K562 (cell line): ENCODE results near the gene IL4I1. TPM values are rescaled to one million over a fixed set of nuclear protein-coding genes. Genes with fewer than 3 reads are reported as not detected.

Experiments used
- ATAC-seq: fragments of 200-7000 bp; cut with Tn5 transposase; 3 replicates; pipeline ENCODE4 v1.9.1; 2020; ENCODE audit warnings: moderate library complexity
- BruUV-seq: library from RNA; stranded (reverse); fragments of 400-500 nt; replicated peaks from 2 replicates; lab custom pipeline; 2021; lab: Mats Ljungman, UMichigan
- CTCF ChIA-PET: fragments of 300-600 bp; formaldehyde crosslinking; extraction: SDS; loops from one replicate; lab custom pipeline; 2021; ENCODE audit warnings: low intra/inter-chr PET ratio; lab: Yijun Ruan, JAX
- POLR2A ChIA-PET: fragments of 300-600, 350-650 bp; sonication (Branson Sonifier 250); formaldehyde crosslinking; extraction: SDS; loops from one replicate; lab custom pipeline; 2021; ENCODE audit warnings: antibody characterized with exemption, inconsistent platforms; lab: Yijun Ruan, JAX
- DNase-seq, 4 experiments: peaks; one replicate each; pipeline versions ENCODE4 v3.0.0 to v3.0.0-alpha.2; 2011 to 2018; ENCODE audit warnings: low spot score in 3 of 4, mixed read lengths in 3 of 4; ENCODE audit errors: extremely low read depth in 1 of 4
- FAIRE-seq: peaks from 2 replicates; lab custom pipeline; 2011; peaks lifted over from hg19 to GRCh38; lab: Jason Lieb, UNC
- H2AFZ ChIP-seq: 2 replicates; pipeline ENCODE4 v1.6.0; 2011; ENCODE audit warnings: low read depth, low read length, control low read depth, inconsistent platforms
- H3K27ac ChIP-seq: fragments of 200-600 bp; 3 replicates; pipeline ENCODE4 v1.8.0; 2011; ENCODE audit warnings: low read depth, mild to moderate bottlenecking, control low read depth, inconsistent platforms, low read length, moderate library complexity, mixed read lengths; ENCODE audit errors: extremely low read depth
- H3K27me3 ChIP-seq, 2 experiments: fragments of 300-600 bp in 1 of 2; 2 replicates in 1 of 2; 3 replicates in 1 of 2; pipeline versions ENCODE4 v1.6.0 to v1.8.0; 2011; ENCODE audit warnings: inconsistent platforms in 2 of 2, low read length in 2 of 2, mild to moderate bottlenecking in 1 of 2, mixed read lengths in 1 of 2, moderate library complexity in 1 of 2; ENCODE audit not compliant: control insufficient read depth in 2 of 2, insufficient read depth in 2 of 2
- H3K36me3 ChIP-seq: fragments of 300-600 bp; 3 replicates; pipeline ENCODE4 v1.8.0; 2011; ENCODE audit warnings: mild to moderate bottlenecking, low read length, inconsistent platforms; ENCODE audit not compliant: control insufficient read depth, insufficient read depth
- H3K4me1 ChIP-seq, 2 experiments: fragments of 200-600 bp in 1 of 2; replicated peaks in 1 of 2; 2 replicates in 1 of 2; 3 replicates in 1 of 2; pipeline versions ENCODE4 v1.5.1 to v1.8.0; 2011; ENCODE audit warnings: inconsistent platforms in 2 of 2, low read length in 2 of 2, mild to moderate bottlenecking in 1 of 2, mixed read lengths in 1 of 2, moderate library complexity in 1 of 2; ENCODE audit not compliant: control insufficient read depth in 2 of 2, insufficient read depth in 2 of 2
- H3K4me2 ChIP-seq: 2 replicates; pipeline ENCODE4 v1.6.1; 2011; ENCODE audit warnings: low read length, control low read depth, inconsistent platforms, mixed read lengths; ENCODE audit not compliant: insufficient read depth
- H3K4me3 ChIP-seq: fragments of 200-600 bp; sonication (generic), shearing (Covaris generic); 2 replicates; pipeline ENCODE4 v1.5.1; 2016; ENCODE audit warnings: control low read depth, inconsistent platforms
- H3K79me2 ChIP-seq: fragments of 200-600 bp; 3 replicates; pipeline ENCODE4 v1.8.0; 2011; ENCODE audit warnings: low read length, inconsistent platforms; ENCODE audit not compliant: control insufficient read depth, insufficient read depth
- H3K9ac ChIP-seq, 2 experiments: 2 replicates each; pipeline versions ENCODE4 v1.6.0 to v1.6.1; 2011; ENCODE audit warnings: low read depth in 2 of 2, low read length in 2 of 2, control low read depth in 1 of 2, inconsistent platforms in 1 of 2, mild to moderate bottlenecking in 1 of 2, mixed read lengths in 1 of 2; ENCODE audit not compliant: insufficient read depth in 1 of 2
- H3K9me1 ChIP-seq: one replicate; pipeline ENCODE4 v1.6.0; 2011; ENCODE audit warnings: inconsistent platforms, mild to moderate bottlenecking, low read length, moderate library complexity; ENCODE audit not compliant: control insufficient read depth, insufficient read depth
- H3K9me3 ChIP-seq: replicated peaks from 2 replicates; pipeline ENCODE4 v1.5.1; 2011; ENCODE audit warnings: low read depth, low read length, inconsistent platforms; ENCODE audit not compliant: control insufficient read depth, insufficient read depth
- H4K20me1 ChIP-seq: replicated peaks from 2 replicates; pipeline ENCODE4 v1.6.1; 2011; ENCODE audit warnings: low read length, inconsistent platforms, mixed read lengths; ENCODE audit not compliant: control insufficient read depth, insufficient read depth
- AFF1 ChIP-seq, 2 experiments: fragments of 450-650 bp; IDR thresholded peaks; 2 replicates each; pipeline ENCODE4 v1.6.1; 2018; ENCODE audit warnings: mild to moderate bottlenecking in 2 of 2, low read depth in 1 of 2; ENCODE audit not compliant: partially characterized antibody in 2 of 2
- ATF6 ChIP-seq: sonication (generic); formaldehyde crosslinking; IDR thresholded peaks from 2 replicates; pipeline ENCODE4 v1.4.0; 2020; ENCODE audit warnings: mild to moderate bottlenecking, missing genetic modification reagents
- BRCA1 ChIP-seq, 2 experiments: fragments of 450-650 bp in 1 of 2; sonication (generic) in 1 of 2; formaldehyde crosslinking in 1 of 2; IDR thresholded peaks; 2 replicates each; pipeline versions ENCODE4 v1.5.0 to v1.6.1; 2017 to 2020; ENCODE audit warnings: mild to moderate bottlenecking in 1 of 2, missing genetic modification reagents in 1 of 2
- CXXC5 ChIP-seq: fragments of 250-450 bp; sonication (Bioruptor Pico); IDR thresholded peaks from 2 replicates; pipeline ENCODE4 v1.8.0; 2022; ENCODE audit warnings: inconsistent platforms, mild to moderate bottlenecking, moderate library complexity
- ELF4 ChIP-seq: fragments of 450-650 bp; formaldehyde crosslinking; IDR thresholded peaks from 2 replicates; pipeline ENCODE4 v1.4.0; 2022; ENCODE audit warnings: missing genetic modification characterization
- FOSL1 ChIP-seq: fragments of 200-800 bp; sonication (Bioruptor generic); conservative IDR thresholded peaks from 2 replicates; pipeline ENCODE4 v1.6.1; 2016; ENCODE audit warnings: missing genetic modification characterization, missing compliant biosample characterization
- GTF2E2 ChIP-seq: fragments of 200-800 bp; sonication (Bioruptor generic); IDR thresholded peaks from 2 replicates; pipeline ENCODE4 v1.6.1; 2016; ENCODE audit warnings: missing genetic modification characterization, missing compliant biosample characterization
- MYC ChIP-seq, 2 experiments: fragments of 250-450 bp in 1 of 2; sonication (Bioruptor Pico) in 1 of 2; IDR thresholded peaks; 2 replicates each; pipeline versions ENCODE4 v1.5.1 to v1.6.1; 2012 to 2021; ENCODE audit warnings: low read depth in 2 of 2, borderline replicate concordance in 1 of 2, improper control_type of control experiment in 1 of 2, low read length in 1 of 2, mild to moderate bottlenecking in 1 of 2, moderate library complexity in 1 of 2
- NR4A1 ChIP-seq, 2 experiments: fragments of 250-450 bp in 1 of 2; fragments of 450-650 bp in 1 of 2; sonication (Bioruptor Pico) in 1 of 2; IDR thresholded peaks; 2 replicates each; pipeline versions ENCODE4 v1.4.0 to v1.6.1; 2016 to 2020; ENCODE audit warnings: mild to moderate bottlenecking in 2 of 2, missing compliant biosample characterization in 1 of 2, missing genetic modification characterization in 1 of 2, moderate library complexity in 1 of 2
- PPARD ChIP-seq: fragments of 250-450 bp; sonication (Bioruptor Pico); IDR thresholded peaks from 2 replicates; pipeline ENCODE4 v1.8.0; 2022; ENCODE audit warnings: inconsistent platforms, mild to moderate bottlenecking, moderate library complexity
- SUPT5H ChIP-seq: fragments of 450-650 bp; IDR thresholded peaks from 2 replicates; pipeline ENCODE4 v1.6.1; 2016
- ZBTB7A ChIP-seq: IDR thresholded peaks from 2 replicates; pipeline ENCODE4 v1.6.1; 2011; ENCODE audit warnings: low read depth, mild to moderate bottlenecking, low read length, moderate library complexity, borderline replicate concordance; ENCODE audit not compliant: control insufficient read depth
- ZNF239 ChIP-seq: fragments of 250-450 bp; sonication (Bioruptor Pico); IDR thresholded peaks from 2 replicates; pipeline ENCODE4 v1.4.0; 2020; ENCODE audit warnings: mild to moderate bottlenecking
- WGBS: fragments of 100-300 bp; shearing (Covaris generic); methylation state at CpG from one replicate; pipeline ENCODE4 v1.1.6; 2016; ENCODE audit warnings: low coverage, mixed read lengths; ENCODE audit not compliant: insufficient coverage; ENCODE audit errors: missing lambda C conversion rate; 5-methylcytosine and 5-hydroxymethylcytosine counted together
- in situ Hi-C: fragments of 300-500 bp; cut with MboI; formaldehyde crosslinking; loops from 4 replicates; pipeline ENCODE4 v1.15.0; 2018; ENCODE audit warnings: inconsistent platforms, mixed read lengths
- intact Hi-C: fragments of 100-400 bp; cut with micrococcal nuclease; formaldehyde crosslinking; loops from 2 replicates; pipeline ENCODE4 v1.14.2; 2022
- polyA plus RNA-seq, 8 experiments: library from polyadenylated mRNA; depleted of rRNA in 4 of 8; stranded (reverse) in 5 of 8; unstranded in 3 of 8; fragments of >200 nt; fragmentation: Nextera tagmentation in 2 of 8; fragmentation: Illumina TruSeq in 1 of 8; extraction: Ambion mirVana in 2 of 8; extraction: Trizol in 1 of 8; gene quantifications; 2 replicates each; pipeline versions ENCODE4 v1.2.1 to v1.2.3, GENCODE V29; 2011 to 2014; ENCODE audit warnings: inconsistent platforms in 1 of 8, missing spikeins in 1 of 8
- total RNA-seq, 7 experiments: library from RNA; depleted of rRNA in 6 of 7; stranded (reverse); fragments of >200 nt in 6 of 7; fragmentation: Illumina TruSeq in 2 of 7; extraction: Trizol in 2 of 7; gene quantifications; 2 replicates each; pipeline versions ENCODE4 v1.2.1 to v1.2.3, GENCODE V29; 2011 to 2021; ENCODE audit warnings: low replicate concordance in 1 of 7

Gene IL4I1
- total and polyA plus RNA-seq, 9 of the 15 experiments (the other 6 are each of a cell fraction or from before 2014, with no cell fraction given): 0.06 to 0.95 (median 0.43) TPM; not detected in 2

- CTCF ChIA-PET: interaction anchor here (0.6 to 0.7 kb wide), 2 partner anchors 53 to 355 kb away, joined by 5 to 6 read pairs; no protein-coding TSS in a partner anchor
- in situ Hi-C loops: no loop called here
- ATAC-seq: no peak
- TF ChIP-seq ZNF239 (CRISPR knock-in tag) (no peak), NR4A1 (CRISPR knock-in tag; IDR thresholded peaks at IDR 0.05) (no peak), NR4A1 (tag; IDR thresholded peaks at IDR 0.05) (no peak), AFF1 (IDR thresholded peaks at IDR 0.05; ENCODE audit: low read depth in 1 of 2, partially characterized antibody in 2 of 2) (no peak), FOSL1 (no peak), BRCA1 (IDR thresholded peaks at IDR 0.05) (no peak), BRCA1 (CRISPR knock-in tag; IDR thresholded peaks at IDR 0.05) (no peak), GTF2E2 (tag) (0 out of 2 replicates have a peak, but pooled peaks have one; percentile 18), CXXC5 (CRISPR knock-in tag) (no peak), ATF6 (CRISPR knock-in tag) (no peak), PPARD (CRISPR knock-in tag) (no peak), SUPT5H (no peak), ELF4 (CRISPR knock-in tag) (no peak), MYC (IDR thresholded peaks at IDR 0.05; ENCODE audit: low read depth, low read length) (no peak), MYC (CRISPR knock-in tag; IDR thresholded peaks at IDR 0.05; ENCODE audit: borderline replicate concordance, low read depth) (no peak), ZBTB7A (peak; percentile 12; the same call in 1 of the 2 replicates)
These were observed 7.5 kb downstream of the IL4I1 start for GRCh38 chr19:49889038-49889686.

More at GRCh38 chr19:49889038-49889686, 7.5 kb downstream of the IL4I1 start:
- Histone ChIP-seq H3K4me2 (peak overlapping the region; percentile 92), H3K27me3 (no peaks in the 10 kb centered on the region; a peak in 1 of 5 replicates), H3K9me3 (no peaks in the 10 kb centered on the region), H2AFZ (peak overlapping the region; percentile 100), H3K4me3 (no peak overlapping the region), H3K36me3 (peaks cover 8% of the 10 kb centered on the region; the same call in 2 of the 3 replicates), H3K4me1 (peaks cover 12 to 52% of the 10 kb centered on the region in 2 experiments), H3K79me2 (no peaks in the 10 kb centered on the region), H3K27ac (peak overlapping the region; percentile 89), H4K20me1 (no peaks in the 10 kb centered on the region), H3K9me1 (peaks cover 3% of the 10 kb centered on the region), H3K9ac (peak overlapping the region; percentile 74 to 90)
- WGBS: 56% methylated on average over 17 of the region's 23 CpGs
- FAIRE-seq (peak; percentile 29), DNase-seq (peak in 1 of 4 experiments; percentile 30)
- POLR2A ChIA-PET: interaction anchor here (0.8 to 1.6 kb wide), 3 partner anchors 12 to 145 kb away, joined by 3 to 11 read pairs (median 4); partner anchors contain the start of genes AKT1S1, ATF5, NUP62 and TBC1D17
- BruUV-seq: TSS peak; percentile 81
- intact Hi-C loops: no loop called here
